Lower lobe of right lung (tissue), 2 donors: ENCODE measurements around the gene TOR1B. TPM values are rescaled to one million over a fixed set of nuclear protein-coding genes. Genes with fewer than 3 reads are reported as not detected.
"Not testable (repeated sequence)": the region's sequence is repeated elsewhere in the genome, so short reads cannot be mapped to it uniquely, and the experiment has no call there.

Experiments used
- ATAC-seq, 2 donors: fragments of 200-7000 bp; cut with Tn5 transposase; one replicate each; pipeline ENCODE4 v1.9.1; 2020 to 2022; ENCODE audit warnings: mild to moderate bottlenecking in 2 of 2, moderate library complexity in 2 of 2
- DNase-seq: peaks from one replicate; pipeline ENCODE4 v3.0.0-alpha.2; 2020
- H3K27ac ChIP-seq: fragments of 200-600 bp; one replicate; pipeline ENCODE4 v1.8.0; 2022
- H3K27me3 ChIP-seq: fragments of 200-600 bp; one replicate; pipeline ENCODE4 v1.8.0; 2022; ENCODE audit warnings: low read depth
- H3K36me3 ChIP-seq: fragments of 200-600 bp; one replicate; pipeline ENCODE4 v1.8.0; 2022; ENCODE audit warnings: mild to moderate bottlenecking
- H3K4me1 ChIP-seq: fragments of 200-600 bp; one replicate; pipeline ENCODE4 v1.8.0; 2022
- H3K4me3 ChIP-seq: fragments of 200-600 bp; one replicate; pipeline ENCODE4 v1.8.0; 2022; ENCODE audit warnings: mild to moderate bottlenecking
- H3K9me3 ChIP-seq: fragments of 200-600 bp; one replicate; pipeline ENCODE4 v1.8.0; 2022
- intact Hi-C: fragments of 100-400 bp; cut with DNase I; formaldehyde crosslinking; loops from one replicate; pipeline ENCODE4 v1.11.0; 2022
- total RNA-seq: library from RNA; stranded (reverse); fragmentation: NEBNext Ultra II Directional; extraction: Animal tissue kit (Norgen Biotek cat#: 25700); gene quantifications from one replicate; pipeline ENCODE4 v1.2.1, GENCODE V29; 2021
- TF ChIP-seq, protein P1 (sequence below): fragments of 200-600 bp; IDR thresholded peaks from one replicate; pipeline ENCODE4 v1.8.0; 2022; ENCODE audit warnings: antibody characterized with exemption, mild to moderate bottlenecking
- donor health status: DM: no; HTN: yes; CAD: no; lungs with severe emphysema.

The TOR1B gene
- total RNA-seq, 1 donor from 2014 or later: 34.9 TPM

DNA sequence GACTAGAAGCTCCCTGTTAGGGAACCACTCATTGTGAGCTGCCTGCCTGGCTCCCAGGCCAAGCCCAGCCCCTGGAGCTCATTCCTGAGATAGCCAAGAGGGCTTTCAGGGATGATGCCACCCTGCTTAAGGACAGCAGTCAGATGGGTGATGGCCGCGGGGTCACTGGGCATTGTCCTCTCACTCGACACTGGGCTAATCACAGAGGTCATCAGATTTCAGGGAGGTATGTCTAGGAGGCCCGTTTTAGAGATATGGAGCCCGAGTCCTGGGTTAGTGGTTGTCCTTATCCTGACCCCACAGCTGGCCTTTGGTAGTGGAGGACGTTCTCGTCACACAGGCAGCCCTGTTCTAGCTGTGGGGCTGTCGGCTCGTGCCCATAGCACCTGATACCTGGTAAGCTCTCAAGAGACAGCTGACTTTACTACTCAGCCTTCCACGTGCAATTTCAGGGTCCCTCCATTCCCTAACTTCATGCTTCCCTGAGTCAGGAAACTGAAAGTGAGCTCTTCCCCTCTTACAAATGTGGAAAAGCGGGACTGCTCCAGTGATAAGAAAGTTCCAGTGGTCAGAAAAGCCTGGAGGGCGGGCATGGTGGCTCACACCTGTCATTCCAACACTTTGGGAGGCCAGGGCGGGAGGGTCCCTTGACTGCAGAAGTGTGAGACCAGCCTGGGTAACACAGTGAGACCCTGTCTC, 43.0 kb upstream of the TOR1B start:
- ATAC-seq (no peak), DNase-seq (no peak)
- no peaks in the 10 kb centered on the region for H3K36me3 ChIP-seq
- peaks cover 21% of the 10 kb centered on the region for H3K4me1 ChIP-seq
- no peaks in the 10 kb centered on the region for H3K27me3 ChIP-seq
- H3K9me3 ChIP-seq: no peaks in the 10 kb centered on the region
- intact Hi-C loops: no loop called here
- TF ChIP-seq, protein P1, sequence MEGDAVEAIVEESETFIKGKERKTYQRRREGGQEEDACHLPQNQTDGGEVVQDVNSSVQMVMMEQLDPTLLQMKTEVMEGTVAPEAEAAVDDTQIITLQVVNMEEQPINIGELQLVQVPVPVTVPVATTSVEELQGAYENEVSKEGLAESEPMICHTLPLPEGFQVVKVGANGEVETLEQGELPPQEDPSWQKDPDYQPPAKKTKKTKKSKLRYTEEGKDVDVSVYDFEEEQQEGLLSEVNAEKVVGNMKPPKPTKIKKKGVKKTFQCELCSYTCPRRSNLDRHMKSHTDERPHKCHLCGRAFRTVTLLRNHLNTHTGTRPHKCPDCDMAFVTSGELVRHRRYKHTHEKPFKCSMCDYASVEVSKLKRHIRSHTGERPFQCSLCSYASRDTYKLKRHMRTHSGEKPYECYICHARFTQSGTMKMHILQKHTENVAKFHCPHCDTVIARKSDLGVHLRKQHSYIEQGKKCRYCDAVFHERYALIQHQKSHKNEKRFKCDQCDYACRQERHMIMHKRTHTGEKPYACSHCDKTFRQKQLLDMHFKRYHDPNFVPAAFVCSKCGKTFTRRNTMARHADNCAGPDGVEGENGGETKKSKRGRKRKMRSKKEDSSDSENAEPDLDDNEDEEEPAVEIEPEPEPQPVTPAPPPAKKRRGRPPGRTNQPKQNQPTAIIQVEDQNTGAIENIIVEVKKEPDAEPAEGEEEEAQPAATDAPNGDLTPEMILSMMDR: no peak
- no peak overlapping the region for H3K27ac ChIP-seq
- H3K4me3 ChIP-seq: no peak overlapping the region

DNA sequence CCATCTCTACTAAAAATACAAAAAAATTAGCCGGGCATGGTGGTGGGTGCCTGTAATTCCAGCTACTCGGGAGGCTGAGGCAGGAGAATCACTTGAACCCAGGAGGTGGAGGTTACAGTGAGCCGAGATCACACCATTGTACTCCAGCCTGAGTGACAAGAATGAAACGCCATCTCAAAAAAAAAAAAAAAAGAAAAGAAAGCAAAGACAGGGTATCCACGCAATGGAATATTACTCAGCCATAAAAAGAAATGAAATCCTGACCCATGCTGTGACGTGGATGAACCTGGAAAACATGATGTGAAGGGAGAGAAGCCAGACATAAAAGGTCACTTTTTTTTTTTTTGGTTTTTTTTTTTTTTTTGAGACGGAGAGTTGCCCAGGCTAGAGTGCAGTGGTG, 42.2 kb upstream of the TOR1B start:
- intact Hi-C loops, H3K9me3 ChIP-seq, H3K27me3 ChIP-seq, ATAC-seq, H3K36me3 ChIP-seq, H3K4me3 ChIP-seq, DNase-seq: not testable (repeated sequence)
- Histone ChIP-seq H3K4me1 (peaks cover 21% of the 10 kb centered on the region), H3K27ac (peak overlapping the region; percentile 73)

DNA sequence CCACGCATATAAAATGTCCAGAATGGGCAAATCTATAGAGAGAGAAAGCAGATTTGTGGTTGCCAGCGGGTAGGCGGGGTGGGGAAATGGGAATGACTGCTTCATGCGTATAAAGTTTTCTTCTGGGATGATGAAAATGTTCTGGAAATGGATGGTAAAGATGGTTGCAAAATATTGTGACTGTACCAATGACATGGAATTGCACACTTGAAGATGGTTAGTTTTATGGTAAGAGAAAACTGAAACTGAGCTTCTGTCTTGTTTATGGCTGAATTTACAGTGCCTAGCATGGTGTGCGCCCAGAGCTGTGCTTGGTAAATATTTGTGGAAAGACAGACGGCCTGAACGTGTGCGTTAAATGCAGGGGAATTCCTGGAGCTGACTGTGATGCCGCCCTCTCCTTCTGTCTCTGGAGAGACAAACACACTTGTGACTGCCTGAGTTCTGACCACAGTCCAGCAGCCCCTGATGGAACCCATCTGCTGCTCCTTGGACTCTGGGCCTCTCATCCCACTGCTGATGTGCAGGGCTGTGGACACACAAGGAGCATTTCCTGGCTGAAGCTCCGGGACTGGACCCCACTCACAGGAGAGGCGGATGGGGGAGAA, 41.6 kb upstream of the TOR1B start:
- H3K4me3 ChIP-seq: no peak overlapping the region
- no peak for DNase-seq
- H3K27me3 ChIP-seq: no peaks in the 10 kb centered on the region
- ATAC-seq: peak; percentile 55 to 65
- peaks cover 21% of the 10 kb centered on the region for H3K4me1 ChIP-seq
- no peaks in the 10 kb centered on the region for H3K36me3 ChIP-seq
- H3K9me3 ChIP-seq: no peaks in the 10 kb centered on the region
- H3K27ac ChIP-seq: peak overlapping the region; percentile 73
- TF ChIP-seq, protein P1: no peak
- intact Hi-C loops: no loop called here

DNA sequence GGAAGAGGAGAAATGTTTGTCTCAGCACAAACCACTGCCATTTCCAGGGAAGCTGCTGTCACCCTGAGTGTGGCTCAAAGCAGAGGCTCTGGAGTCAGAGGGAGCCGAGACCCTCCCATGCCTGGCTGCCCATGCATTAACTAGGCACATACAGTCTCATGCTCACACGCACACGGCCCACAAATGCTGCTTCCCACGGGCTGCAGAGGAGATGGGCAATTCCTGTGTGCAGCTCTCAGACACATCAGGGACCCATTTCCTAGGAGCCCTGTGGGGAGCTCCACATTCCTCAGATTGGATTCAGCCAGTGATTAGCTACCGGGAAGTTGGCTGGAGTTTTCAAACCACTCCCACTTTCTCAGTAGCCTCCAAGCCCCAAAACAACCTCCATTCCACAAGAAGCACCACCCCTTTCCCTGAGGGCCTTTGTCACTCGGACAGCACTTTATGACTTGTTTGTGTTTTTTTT, 41.0 kb upstream of the TOR1B start:
- peak overlapping the region; percentile 73 for H3K27ac ChIP-seq
- TF ChIP-seq, protein P1: no peak
- ATAC-seq (peak in 1 of 2 donors; percentile 4), DNase-seq (no peak)
- H3K4me3 ChIP-seq: no peak overlapping the region
- H3K4me1 ChIP-seq: peaks cover 21% of the 10 kb centered on the region
- no peaks in the 10 kb centered on the region for H3K9me3 ChIP-seq
- H3K36me3 ChIP-seq: no peaks in the 10 kb centered on the region
- no peaks in the 10 kb centered on the region for H3K27me3 ChIP-seq
- intact Hi-C loops: no loop called here

DNA sequence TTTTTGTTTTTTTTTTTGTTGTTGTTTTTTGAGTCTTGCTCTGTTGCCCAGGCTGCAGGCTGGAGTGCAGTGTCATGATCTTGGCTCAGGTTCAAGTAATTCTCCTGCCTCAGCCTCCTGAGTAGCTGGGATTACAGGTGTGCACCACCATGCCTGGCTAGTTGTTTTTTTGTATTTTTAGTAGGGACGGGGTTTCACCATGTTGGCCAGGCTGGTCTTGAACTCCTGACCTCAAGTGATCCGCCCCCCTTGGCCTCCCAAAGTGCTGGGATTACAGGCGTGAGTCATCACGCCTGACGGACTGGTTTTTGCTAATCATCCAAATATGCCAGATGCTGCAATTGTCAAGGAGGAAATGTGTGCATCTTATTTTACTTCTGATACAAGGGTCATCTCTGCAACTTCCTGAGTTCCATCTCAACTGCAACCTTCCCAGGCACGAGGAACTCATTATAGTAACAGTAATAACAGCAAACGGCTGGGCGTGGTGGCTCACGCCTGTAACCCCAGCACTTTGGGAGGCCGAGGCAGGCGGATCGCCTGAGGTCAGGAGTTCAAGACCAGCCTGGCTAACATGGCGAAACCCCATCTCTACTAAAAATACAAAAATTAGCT, 40.5 kb upstream of the TOR1B start:
- Histone ChIP-seq H3K4me1 (peaks cover 16% of the 10 kb centered on the region), H3K27ac (peak overlapping the region; percentile 73)
- H3K9me3 ChIP-seq, H3K27me3 ChIP-seq, H3K36me3 ChIP-seq, H3K4me3 ChIP-seq, intact Hi-C loops: not testable (repeated sequence)
- ATAC-seq (peak; percentile 71 to 73), DNase-seq (peak; percentile 68)

DNA sequence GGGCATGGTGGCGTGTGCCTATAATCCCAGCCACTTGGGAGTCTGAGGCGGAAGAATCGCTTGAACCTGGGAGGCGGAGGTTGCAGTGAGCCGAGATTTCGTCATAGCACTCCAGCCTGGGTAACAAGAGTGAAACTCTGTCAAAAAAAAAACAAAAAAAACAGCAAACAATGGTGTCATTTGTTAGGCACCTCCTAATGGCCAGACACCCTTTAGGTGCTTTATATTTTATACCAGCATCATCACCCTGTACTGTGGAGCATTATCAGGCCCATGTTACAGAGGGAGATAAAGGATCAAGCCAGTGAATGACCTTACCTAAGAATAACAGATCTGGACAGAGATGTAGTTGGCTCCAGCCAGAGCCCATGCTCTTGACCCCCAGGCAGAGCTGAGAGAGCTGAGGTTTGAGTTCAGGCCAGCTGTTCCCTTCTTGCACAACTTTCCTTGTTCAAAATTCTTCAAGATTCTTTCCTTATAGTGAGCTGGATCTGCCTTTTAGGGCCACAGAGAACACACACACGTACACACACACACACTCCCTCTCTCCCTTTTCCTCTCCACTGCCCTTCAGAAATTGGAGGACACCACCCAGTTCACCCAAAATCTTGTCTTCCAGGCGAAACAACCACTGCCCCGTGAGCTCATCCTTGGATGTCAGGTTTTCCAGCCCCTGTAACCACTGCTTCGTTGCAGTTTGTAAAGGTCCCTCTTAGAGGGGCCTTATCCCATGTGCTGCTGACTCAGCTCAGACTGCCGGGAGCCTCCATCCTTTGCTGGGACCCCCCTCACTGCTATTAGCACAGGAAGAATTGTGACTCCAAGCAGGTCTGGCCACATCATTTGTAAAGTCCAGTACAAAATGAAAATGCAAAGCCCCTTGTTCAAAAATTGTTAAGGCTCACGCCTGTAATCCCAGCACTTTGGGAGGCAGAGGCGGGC, 39.7 kb upstream of the TOR1B start:
- Histone ChIP-seq H3K4me3 (no peak overlapping the region), H3K27me3 (no peaks in the 10 kb centered on the region), H3K36me3 (no peaks in the 10 kb centered on the region), H3K27ac (peak overlapping the region; percentile 73), H3K9me3 (no peaks in the 10 kb centered on the region), H3K4me1 (peaks cover 12% of the 10 kb centered on the region)
- TF ChIP-seq, protein P1: no peak
- intact Hi-C loops: no loop called here
- DNase-seq (no peak), ATAC-seq (peak; percentile 60 to 65)
